PFSK-1 (cell line): ENCODE data around the gene SF3A2.
A peak's percentile ranks its signal among the peaks of the same experiment; 100 is the strongest.

ENCODE experiments used
- FOXP2 ChIP-seq: optimal IDR thresholded peaks from 2 replicates; pipeline ENCODE3; 2011; ENCODE audit warnings: borderline replicate concordance, control low read depth, inconsistent platforms; ENCODE audit not compliant: insufficient read depth; ENCODE audit errors: extremely low read length, extremely low read depth
- POLR2AphosphoS5 ChIP-seq: IDR thresholded peaks from 2 replicates; pipeline ENCODE4 v1.6.1; 2012; ENCODE audit warnings: low read depth, mild to moderate bottlenecking, control low read depth, low read length, moderate library complexity
- SIN3A ChIP-seq: IDR thresholded peaks from 2 replicates; pipeline ENCODE4 v1.6.1; 2012; ENCODE audit warnings: mild to moderate bottlenecking, low read length, moderate library complexity, borderline replicate concordance; ENCODE audit not compliant: insufficient read depth
- TAF1 ChIP-seq: IDR thresholded peaks from 2 replicates; pipeline ENCODE4 v1.6.1; 2012; ENCODE audit warnings: low read length, control low read depth, borderline replicate concordance; ENCODE audit not compliant: insufficient read depth
- TF ChIP-seq, protein P1 (sequence below), 2 experiments: IDR thresholded peaks; 2 replicates each; pipeline versions ENCODE4 v1.6.1 to v1.8.0; 2011 to 2012; ENCODE audit warnings: low read depth in 2 of 2, low read length in 2 of 2, control low read depth in 1 of 2, inconsistent platforms in 1 of 2, mild to moderate bottlenecking in 1 of 2, moderate library complexity in 1 of 2; ENCODE audit not compliant: insufficient read depth in 1 of 2

SF3A2 gene

GRCh38 chr19:2268480-2268830 is 31.8 kb downstream of the SF3A2 start:
- TF ChIP-seq SIN3A (no peak), FOXP2 (no peak), POLR2AphosphoS5 (no peak), TAF1 (no peak)
- TF ChIP-seq, protein P1, sequence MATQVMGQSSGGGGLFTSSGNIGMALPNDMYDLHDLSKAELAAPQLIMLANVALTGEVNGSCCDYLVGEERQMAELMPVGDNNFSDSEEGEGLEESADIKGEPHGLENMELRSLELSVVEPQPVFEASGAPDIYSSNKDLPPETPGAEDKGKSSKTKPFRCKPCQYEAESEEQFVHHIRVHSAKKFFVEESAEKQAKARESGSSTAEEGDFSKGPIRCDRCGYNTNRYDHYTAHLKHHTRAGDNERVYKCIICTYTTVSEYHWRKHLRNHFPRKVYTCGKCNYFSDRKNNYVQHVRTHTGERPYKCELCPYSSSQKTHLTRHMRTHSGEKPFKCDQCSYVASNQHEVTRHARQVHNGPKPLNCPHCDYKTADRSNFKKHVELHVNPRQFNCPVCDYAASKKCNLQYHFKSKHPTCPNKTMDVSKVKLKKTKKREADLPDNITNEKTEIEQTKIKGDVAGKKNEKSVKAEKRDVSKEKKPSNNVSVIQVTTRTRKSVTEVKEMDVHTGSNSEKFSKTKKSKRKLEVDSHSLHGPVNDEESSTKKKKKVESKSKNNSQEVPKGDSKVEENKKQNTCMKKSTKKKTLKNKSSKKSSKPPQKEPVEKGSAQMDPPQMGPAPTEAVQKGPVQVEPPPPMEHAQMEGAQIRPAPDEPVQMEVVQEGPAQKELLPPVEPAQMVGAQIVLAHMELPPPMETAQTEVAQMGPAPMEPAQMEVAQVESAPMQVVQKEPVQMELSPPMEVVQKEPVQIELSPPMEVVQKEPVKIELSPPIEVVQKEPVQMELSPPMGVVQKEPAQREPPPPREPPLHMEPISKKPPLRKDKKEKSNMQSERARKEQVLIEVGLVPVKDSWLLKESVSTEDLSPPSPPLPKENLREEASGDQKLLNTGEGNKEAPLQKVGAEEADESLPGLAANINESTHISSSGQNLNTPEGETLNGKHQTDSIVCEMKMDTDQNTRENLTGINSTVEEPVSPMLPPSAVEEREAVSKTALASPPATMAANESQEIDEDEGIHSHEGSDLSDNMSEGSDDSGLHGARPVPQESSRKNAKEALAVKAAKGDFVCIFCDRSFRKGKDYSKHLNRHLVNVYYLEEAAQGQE (IDR thresholded peaks at IDR 0.05; ENCODE audit: insufficient read depth in 1 of 2, low read depth in 2 of 2, low read length in 2 of 2): no peak

GRCh38 chr19:2268861-2269243 is 32.2 kb downstream of the SF3A2 start:
- no peak for TF ChIP-seq TAF1
- TF ChIP-seq, protein P1 (IDR thresholded peaks at IDR 0.05; ENCODE audit: insufficient read depth in 1 of 2, low read depth in 2 of 2, low read length in 2 of 2): no peak
- TF ChIP-seq POLR2AphosphoS5: no peak
- TF ChIP-seq FOXP2: no peak
- TF ChIP-seq SIN3A: no peak

DNA sequence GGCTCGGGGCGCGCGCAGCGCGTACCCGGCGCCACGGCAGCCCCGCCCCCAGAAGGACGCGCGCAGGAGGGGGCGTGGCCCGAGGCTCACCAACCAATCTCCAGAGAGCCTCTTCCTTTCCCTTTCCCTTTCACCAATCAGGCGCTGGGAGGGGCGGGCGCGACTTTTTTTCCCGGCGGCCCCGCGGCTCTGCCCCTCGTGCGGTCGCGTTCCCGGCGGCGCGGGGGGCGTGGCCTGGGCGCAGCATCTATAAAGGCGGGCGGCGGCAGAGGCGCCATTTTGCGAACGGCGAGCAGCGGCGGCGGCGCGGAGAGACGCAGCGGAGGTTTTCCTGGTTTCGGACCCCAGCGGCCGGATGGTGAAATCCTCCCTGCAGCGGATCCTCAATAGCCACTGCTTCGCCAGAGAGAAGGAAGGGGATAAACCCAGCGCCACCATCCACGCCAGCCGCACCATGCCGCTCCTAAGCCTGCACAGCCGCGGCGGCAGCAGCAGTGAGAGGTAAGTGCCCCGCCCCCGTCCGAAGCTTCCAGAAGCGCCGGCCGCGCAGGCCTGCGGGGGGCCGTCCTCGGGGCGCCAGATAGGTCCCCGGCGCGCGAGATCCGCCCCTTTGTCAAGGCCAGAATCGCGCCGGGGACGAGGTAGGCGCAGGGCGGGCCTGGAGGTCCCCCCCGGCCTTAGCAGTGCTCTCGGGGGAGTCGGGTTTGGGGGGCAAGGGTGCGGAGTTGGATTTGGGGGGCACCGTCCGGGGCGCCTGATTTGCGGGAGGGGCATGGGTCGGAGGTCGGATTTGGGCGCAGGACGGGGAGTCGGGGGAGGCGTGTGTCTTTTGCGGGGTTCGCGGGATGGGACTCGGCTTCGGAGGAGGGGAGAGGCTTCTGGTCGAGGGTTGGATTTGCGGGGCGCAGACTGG is 32.9 kb downstream of the SF3A2 start:
- TF ChIP-seq POLR2AphosphoS5 (peak; percentile 99), FOXP2 (peak; percentile 48), TAF1 (peak; percentile 99), SIN3A (peak; percentile 82; the same call in 1 of the 2 replicates)
- TF ChIP-seq, protein P1 (IDR thresholded peaks at IDR 0.05; ENCODE audit: insufficient read depth in 1 of 2, low read depth in 2 of 2, low read length in 2 of 2): 0 out of 4 replicates have a peak, but pooled peaks of 1 of the 2 experiments have one; percentile 67

DNA sequence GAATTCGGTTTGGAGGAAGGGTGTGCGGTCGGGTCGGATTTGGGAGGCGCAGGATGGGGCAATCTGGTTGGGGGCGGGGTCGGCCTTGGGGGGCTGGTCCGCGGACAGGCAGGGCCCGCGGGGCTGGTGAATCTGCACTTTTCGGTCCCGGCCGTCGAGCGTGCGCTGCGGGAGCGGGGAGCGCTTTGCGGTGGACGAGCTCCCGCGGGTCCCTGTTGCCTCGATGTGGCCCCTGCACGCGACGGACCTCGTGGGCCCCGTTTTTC is 33.5 kb downstream of the SF3A2 start:
- TF ChIP-seq FOXP2 (no peak), TAF1 (no peak), POLR2AphosphoS5 (no peak), SIN3A (no peak)
- TF ChIP-seq, protein P1 (IDR thresholded peaks at IDR 0.05; ENCODE audit: insufficient read depth in 1 of 2, low read depth in 2 of 2, low read length in 2 of 2): no peak
